ENCODE measurements around the gene SEMA3C. TPM values are rescaled to one million over a fixed set of nuclear protein-coding genes. Genes with fewer than 3 reads are reported as not detected.

The SEMA3C gene
- total RNA-seq, 2 experiments from 2014 or later = 0.08 TPM

GRCh38 chr7:80842022-80842790 lies 76.6 kb downstream of the SEMA3C start:
- no peak for TF ChIP-seq CTCF (IDR thresholded peaks at IDR 0.05)
- H3K4me3 Mint-ChIP-seq = no peak overlapping the region
- no peak for DNase-seq
- ChIA-PET POLR2A (no interaction called here), CTCF (no interaction called here)
- Histone ChIP-seq H3K36me3 (ENCODE audit: insufficient read depth, low read length) (no peaks in the 10 kb centered on the region), H3K27me3 (ENCODE audit: control insufficient read depth in 1 of 2, insufficient read depth in 2 of 2, low read length in 2 of 2) (no peaks in the 10 kb centered on the region), H3K4me1 (ENCODE audit: insufficient read depth, low read length) (no peaks in the 10 kb centered on the region), H3K9me3 (ENCODE audit: control insufficient read depth in 1 of 2, insufficient read depth in 1 of 2, low read length in 2 of 2) (no peaks in the 10 kb centered on the region), H3K4me3 (ENCODE audit: low read length) (no peak overlapping the region), H3K27ac (ENCODE audit: low read depth in 1 of 2, low read length in 2 of 2) (no peak overlapping the region)
- no peaks in the 10 kb centered on the region for H3K27me3 Mint-ChIP-seq
- H3K4me1 Mint-ChIP-seq (ENCODE audit: low read depth) = no peaks in the 10 kb centered on the region
- no peak overlapping the region for H3K27ac Mint-ChIP-seq
- intact Hi-C loops (cut with DNase I, micrococcal nuclease) = no loop called here
- no peaks in the 10 kb centered on the region for H3K36me3 Mint-ChIP-seq (ENCODE audit: low read depth)
- H3K9me3 Mint-ChIP-seq = peaks cover 8% of the 10 kb centered on the region
- ATAC-seq (ENCODE audit: poor library complexity) = no peak

GRCh38 chr7:80841423-80841955 lies 77.4 kb downstream of the SEMA3C start:
- Histone ChIP-seq H3K36me3 (ENCODE audit: insufficient read depth, low read length) (no peaks in the 10 kb centered on the region), H3K4me3 (ENCODE audit: low read length) (no peak overlapping the region), H3K9me3 (ENCODE audit: control insufficient read depth in 1 of 2, insufficient read depth in 1 of 2, low read length in 2 of 2) (no peaks in the 10 kb centered on the region), H3K4me1 (ENCODE audit: insufficient read depth, low read length) (no peaks in the 10 kb centered on the region), H3K27me3 (ENCODE audit: control insufficient read depth in 1 of 2, insufficient read depth in 2 of 2, low read length in 2 of 2) (no peaks in the 10 kb centered on the region), H3K27ac (ENCODE audit: low read depth in 1 of 2, low read length in 2 of 2) (no peak overlapping the region)
- ATAC-seq (ENCODE audit: poor library complexity) (no peak), DNase-seq (no peak)
- TF ChIP-seq CTCF (IDR thresholded peaks at IDR 0.05) = no peak
- Mint-ChIP-seq H3K27ac (no peak overlapping the region), H3K4me3 (no peak overlapping the region), H3K27me3 (no peaks in the 10 kb centered on the region), H3K9me3 (peaks cover 7% of the 10 kb centered on the region), H3K4me1 (ENCODE audit: low read depth) (no peaks in the 10 kb centered on the region), H3K36me3 (ENCODE audit: low read depth) (no peaks in the 10 kb centered on the region)
- ChIA-PET POLR2A (no interaction called here), CTCF (no interaction called here)
- intact Hi-C loops (cut with DNase I, micrococcal nuclease) = no loop called here

GRCh38 chr7:80840681-80841080 lies 78.2 kb downstream of the SEMA3C start:
- POLR2A ChIA-PET = no interaction called here
- CTCF ChIA-PET = no interaction called here
- H3K27me3 ChIP-seq (ENCODE audit: control insufficient read depth in 1 of 2, insufficient read depth in 2 of 2, low read length in 2 of 2) = no peaks in the 10 kb centered on the region
- ATAC-seq (ENCODE audit: poor library complexity) (no peak), DNase-seq (no peak)
- H3K27me3 Mint-ChIP-seq = no peaks in the 10 kb centered on the region
- H3K9me3 ChIP-seq (ENCODE audit: control insufficient read depth in 1 of 2, insufficient read depth in 1 of 2, low read length in 2 of 2) = no peaks in the 10 kb centered on the region
- H3K36me3 Mint-ChIP-seq (ENCODE audit: low read depth) = no peaks in the 10 kb centered on the region
- no peaks in the 10 kb centered on the region for H3K4me1 ChIP-seq (ENCODE audit: insufficient read depth, low read length)
- intact Hi-C loops (cut with DNase I, micrococcal nuclease) = no loop called here
- H3K36me3 ChIP-seq (ENCODE audit: insufficient read depth, low read length) = no peaks in the 10 kb centered on the region
- H3K9me3 Mint-ChIP-seq = peaks cover 2% of the 10 kb centered on the region
- no peak overlapping the region for H3K4me3 ChIP-seq (ENCODE audit: low read length)
- no peaks in the 10 kb centered on the region for H3K4me1 Mint-ChIP-seq (ENCODE audit: low read depth)
- no peak overlapping the region for H3K4me3 Mint-ChIP-seq
- no peak for TF ChIP-seq CTCF (IDR thresholded peaks at IDR 0.05)
- H3K27ac Mint-ChIP-seq = no peak overlapping the region
- H3K27ac ChIP-seq (ENCODE audit: low read depth in 1 of 2, low read length in 2 of 2) = no peak overlapping the region

All from CD4-positive, alpha-beta T cell (primary cell).